HCT116 (cell line): ENCODE measurements around the gene PLA2G2C. TPM values are rescaled to one million over a fixed set of nuclear protein-coding genes. Genes with fewer than 3 reads are reported as not detected.

Source experiments
- ATAC-seq: fragments of 200-7000 bp; cut with Tn5 transposase; 2 replicates; pipeline ENCODE4 v1.9.1; 2020; ENCODE audit warnings: mild to moderate bottlenecking, moderate library complexity
- BruUV-seq: library from RNA; stranded (reverse); fragments of 400-500 nt; replicated peaks from 2 replicates; lab custom pipeline; 2021; lab: Mats Ljungman, UMichigan
- CTCF ChIA-PET: fragments of 300-600 bp; sonication (Branson Sonifier 250); formaldehyde crosslinking; loops from one replicate; lab custom pipeline; 2021; ENCODE audit warnings: antibody characterized with exemption; lab: Charles Lee
- POLR2A ChIA-PET: fragments of 300-600, 350-600 bp; sonication (Branson Sonifier 250); formaldehyde crosslinking; loops from one replicate; lab custom pipeline; 2021; ENCODE audit warnings: antibody characterized with exemption; lab: Charles Lee
- RAD21 ChIA-PET, 2 experiments: fragments of 300-600 bp; sonication (Branson Sonifier 250); formaldehyde crosslinking; loops; one replicate each; lab custom pipeline; 2023; ENCODE audit warnings: low total read pairs in 2 of 2; ENCODE audit not compliant: uncharacterized antibody in 2 of 2, unreplicated experiment in 2 of 2, low non-redundant PET in 1 of 2; lab: Charles Lee
- DNase-seq: peaks from one replicate; pipeline ENCODE4 v3.0.0-alpha.2; 2010; ENCODE audit warnings: low read depth, low spot score
- H2AFZ ChIP-seq: fragments of 200-600 bp; shearing (Covaris generic), sonication (generic); 2 replicates; pipeline ENCODE4 v1.6.1; 2017; ENCODE audit warnings: low read depth, mixed run types, mixed read lengths, antibody characterized with exemption, low read length; ENCODE audit not compliant: poor library complexity, severe bottlenecking
- H3K27ac ChIP-seq: 2 replicates; pipeline ENCODE4 v1.5.1; 2012; ENCODE audit warnings: low read depth, low read length
- H3K27me3 ChIP-seq: fragments of 200-600 bp; sonication (generic); 2 replicates; pipeline ENCODE4 v1.6.1; 2016; ENCODE audit warnings: mixed run types, low read length, mixed read lengths; ENCODE audit not compliant: insufficient read depth
- H3K36me3 ChIP-seq, 2 experiments: fragments of 200-500 bp in 1 of 2; fragments of 200-600 bp in 1 of 2; sonication (Bioruptor generic) in 1 of 2; sonication (generic) in 1 of 2; 2 replicates each; pipeline versions ENCODE4 v1.5.1 to v1.6.1; 2014 to 2016; ENCODE audit warnings: low read length in 2 of 2, inconsistent platforms in 1 of 2, mixed read lengths in 1 of 2, mixed run types in 1 of 2; ENCODE audit not compliant: insufficient read depth in 2 of 2, control insufficient read depth in 1 of 2
- H3K4me1 ChIP-seq, 2 experiments: fragments of 200-600 bp in 1 of 2; sonication (generic) in 1 of 2; 2 replicates each; pipeline versions ENCODE4 v1.5.1 to v1.6.1; 2012 to 2017; ENCODE audit warnings: low read length in 2 of 2, inconsistent platforms in 1 of 2, mild to moderate bottlenecking in 1 of 2, mixed read lengths in 1 of 2, mixed run types in 1 of 2, moderate library complexity in 1 of 2; ENCODE audit not compliant: insufficient read depth in 2 of 2, control insufficient read depth in 1 of 2
- H3K4me2 ChIP-seq: fragments of 200-600 bp; sonication (generic); 2 replicates; pipeline ENCODE4 v1.6.1; 2017; ENCODE audit warnings: mixed run types, low read length, mixed read lengths
- H3K4me3 ChIP-seq, 2 experiments: fragments of 200-600 bp in 1 of 2; sonication (generic) in 1 of 2; replicated peaks in 1 of 2; 2 replicates each; pipeline ENCODE4 v1.5.1; 2011 to 2016; ENCODE audit warnings: low read length in 2 of 2, control low read depth in 1 of 2, low read depth in 1 of 2, mild to moderate bottlenecking in 1 of 2, mixed read lengths in 1 of 2, mixed run types in 1 of 2
- H3K79me2 ChIP-seq: fragments of 200-600 bp; sonication (generic); 2 replicates; pipeline ENCODE4 v1.6.1; 2017; ENCODE audit warnings: mild to moderate bottlenecking, mixed run types, low read length, moderate library complexity, mixed read lengths; ENCODE audit not compliant: insufficient read depth
- H3K9ac ChIP-seq: fragments of 200-600 bp; sonication (generic); 2 replicates; pipeline ENCODE4 v1.6.1; 2016; ENCODE audit warnings: low read length, mixed read lengths
- H3K9me2 ChIP-seq: fragments of 200-600 bp; sonication (generic), shearing (Covaris generic); 2 replicates; pipeline ENCODE4 v1.6.1; 2017; ENCODE audit warnings: mixed run types, mild to moderate bottlenecking, moderate library complexity; ENCODE audit not compliant: insufficient read depth
- H3K9me3 ChIP-seq, 2 experiments: fragments of 200-500 bp in 1 of 2; fragments of 200-600 bp in 1 of 2; sonication (Bioruptor generic) in 1 of 2; sonication (generic) in 1 of 2; 2 replicates each; pipeline ENCODE4 v1.6.1; 2014 to 2017; ENCODE audit warnings: low read length in 2 of 2, mixed read lengths in 2 of 2, inconsistent platforms in 1 of 2, low read depth in 1 of 2, mild to moderate bottlenecking in 1 of 2, mixed run types in 1 of 2, moderate library complexity in 1 of 2; ENCODE audit not compliant: control insufficient read depth in 1 of 2, insufficient read depth in 1 of 2
- H4K20me1 ChIP-seq: fragments of 200-600 bp; sonication (generic), shearing (Covaris generic); 2 replicates; pipeline ENCODE4 v1.6.1; 2017; ENCODE audit warnings: mixed run types, mild to moderate bottlenecking, moderate library complexity; ENCODE audit not compliant: insufficient read depth
- ATF3 ChIP-seq: IDR thresholded peaks from 2 replicates; pipeline ENCODE4 v1.6.1; 2012
- EZH2phosphoT487 ChIP-seq: fragments of 200-600 bp; IDR thresholded peaks from 2 replicates; pipeline ENCODE4 v1.6.1; 2018; ENCODE audit warnings: antibody characterized with exemption, borderline replicate concordance
- FOSL1 ChIP-seq: IDR thresholded peaks from 2 replicates; pipeline ENCODE4 v1.6.1; 2012; ENCODE audit warnings: low read depth
- JUND ChIP-seq: IDR thresholded peaks from 2 replicates; pipeline ENCODE4 v1.6.1; 2012
- POLR2A ChIP-seq: IDR thresholded peaks from 2 replicates; pipeline ENCODE4 v1.7.0; 2011; ENCODE audit warnings: borderline replicate concordance; ENCODE audit not compliant: insufficient read depth, insufficient read length; ENCODE audit errors: extremely low read depth
- POLR2AphosphoS5 ChIP-seq: IDR thresholded peaks from 2 replicates; pipeline ENCODE4 v1.6.1; 2011; ENCODE audit warnings: mild to moderate bottlenecking, low read depth, low read length, moderate library complexity
- REST ChIP-seq: IDR thresholded peaks from 2 replicates; pipeline ENCODE4 v1.6.1; 2012; ENCODE audit warnings: low read depth
- SIN3A ChIP-seq: IDR thresholded peaks from 2 replicates; pipeline ENCODE4 v1.6.1; 2012; ENCODE audit warnings: low read depth
- YY1 ChIP-seq: IDR thresholded peaks from 2 replicates; pipeline ENCODE4 v1.6.1; 2011; ENCODE audit warnings: low read length, low read depth, moderate library complexity, mild to moderate bottlenecking; ENCODE audit not compliant: insufficient replicate concordance; ENCODE audit errors: extremely low read depth
- ZBTB33 ChIP-seq: IDR thresholded peaks from 2 replicates; pipeline ENCODE4 v1.6.1; 2011; ENCODE audit warnings: mild to moderate bottlenecking, low read length, moderate library complexity; ENCODE audit not compliant: insufficient replicate concordance; ENCODE audit errors: extremely low read depth
- intact Hi-C: fragments of 100-400 bp; cut with micrococcal nuclease; formaldehyde crosslinking; loops from 2 replicates; pipeline ENCODE4 v1.10.0; 2022
- total RNA-seq: library from RNA; stranded (reverse); gene quantifications from one replicate; pipeline ENCODE4 v1.2.1, GENCODE V29; 2021; ENCODE audit not compliant: unreplicated experiment

PLA2G2C gene
- total RNA-seq, 1 experiment from 2014 or later = not detected

GRCh38 chr1:20126041-20126805 is 60.1 kb downstream of the PLA2G2C start:
- no peak overlapping the region for H2AFZ ChIP-seq
- no peak for TF ChIP-seq YY1
- no peak for TF ChIP-seq JUND
- no peak for TF ChIP-seq EZH2phosphoT487
- no peak for TF ChIP-seq ATF3
- no peak for TF ChIP-seq FOSL1
- TF ChIP-seq POLR2AphosphoS5 = no peak
- TF ChIP-seq REST = no peak
- no peak for TF ChIP-seq SIN3A
- TF ChIP-seq ZBTB33 = no peak
- TF ChIP-seq POLR2A = no peak
- no peaks in the 10 kb centered on the region for H3K27me3 ChIP-seq
- ChIA-PET RAD21 (no interaction called here), CTCF (no interaction called here), POLR2A (no interaction called here)
- no peak overlapping the region for H3K4me3 ChIP-seq
- H3K4me2 ChIP-seq = no peak overlapping the region
- H3K4me1 ChIP-seq = peaks cover 9 to 21% of the 10 kb centered on the region in 2 experiments
- intact Hi-C loops = no loop called here
- no peak for DNase-seq
- no peaks in the 10 kb centered on the region for H4K20me1 ChIP-seq
- H3K36me3 ChIP-seq = no peaks in the 10 kb centered on the region
- no peaks in the 10 kb centered on the region for H3K79me2 ChIP-seq
- no peaks in the 10 kb centered on the region for H3K9me2 ChIP-seq
- no peak for ATAC-seq
- H3K27ac ChIP-seq = no peak overlapping the region
- no peaks in the 10 kb centered on the region for H3K9me3 ChIP-seq
- no TSS peak for BruUV-seq
- no peak overlapping the region for H3K9ac ChIP-seq
